T-helper 22 cell (primary cell): ENCODE data around the gene TENM3.
"Not testable (repeated sequence)": the region's sequence is repeated elsewhere in the genome, so short reads cannot be mapped to it uniquely, and the experiment has no call there.

Experiments used
- DNase-seq: peaks from one replicate; pipeline ENCODE4 v3.0.0-alpha.2; 2020; ENCODE audit warnings: low read depth

Gene TENM3

GRCh38 chr4:182228991-182229577, 14.1 kb upstream of the TENM3 start:
- no peak for DNase-seq

GRCh38 chr4:182230256-182230655, 12.9 kb upstream of the TENM3 start:
- DNase-seq = no peak

DNA sequence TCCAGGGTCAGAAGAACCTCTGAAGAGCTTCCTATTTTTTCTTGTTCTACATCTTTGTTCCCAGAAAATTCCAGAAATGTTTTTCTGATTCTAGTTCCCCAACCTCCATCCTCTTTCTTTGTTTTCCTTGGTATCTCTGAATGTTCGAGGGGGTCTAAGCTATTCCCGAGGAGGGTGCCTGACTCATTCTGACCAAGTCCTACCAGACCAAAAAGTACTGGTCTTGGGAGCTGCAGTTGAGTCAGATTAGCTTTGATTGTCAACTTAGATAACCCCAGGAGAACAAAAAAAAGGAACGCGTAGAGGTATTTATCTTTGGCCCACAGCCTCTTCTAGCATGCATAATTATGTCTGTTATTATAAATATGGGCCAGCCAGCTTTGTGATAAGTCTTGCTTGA, 12.1 kb upstream of the TENM3 start:
- DNase-seq = no peak

- no peak for DNase-seq
Measured at GRCh38 chr4:182231496-182231895, 11.7 kb upstream of the TENM3 start.

DNA sequence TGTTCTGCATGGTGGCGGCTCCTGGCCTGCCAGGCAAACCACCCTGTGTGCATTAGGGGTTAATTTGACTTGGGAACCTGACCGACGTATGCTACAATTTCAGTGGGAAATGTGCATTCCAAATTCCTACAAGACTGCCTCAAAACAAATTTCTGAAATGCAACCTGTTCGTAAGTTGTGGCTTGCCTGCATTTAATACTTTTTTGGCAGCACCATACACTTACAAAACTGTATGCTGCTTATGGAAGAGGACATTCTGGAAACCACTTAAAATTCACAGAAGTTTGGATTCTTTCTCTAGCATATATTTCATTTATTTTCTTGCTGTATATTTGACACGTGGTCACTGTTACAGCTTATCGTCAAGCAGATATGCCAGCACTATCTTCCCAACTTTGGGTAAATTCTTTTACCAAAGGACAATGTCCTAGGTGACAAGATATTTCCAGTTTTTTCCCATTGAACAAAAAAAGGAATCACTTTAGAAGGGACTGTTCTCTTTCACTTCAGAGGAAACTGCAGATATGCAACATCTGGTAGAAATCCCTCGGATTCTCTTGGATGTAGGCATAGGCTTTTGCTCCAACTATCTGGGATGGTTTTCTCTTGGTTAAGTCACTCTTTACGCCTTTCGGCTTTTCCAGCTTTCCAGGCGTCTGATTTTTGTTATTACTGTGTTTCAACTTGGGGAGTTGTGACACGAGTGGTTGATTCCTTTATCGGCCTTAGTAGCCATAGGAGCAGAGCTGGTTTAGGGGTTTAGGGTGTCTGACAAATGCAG, 9.7 kb upstream of the TENM3 start:
- no peak for DNase-seq

GRCh38 chr4:182235021-182235795, 8.0 kb upstream of the TENM3 start:
- no peak for DNase-seq

- no peak for DNase-seq
Measured at GRCh38 chr4:182236186-182236585, 7.0 kb upstream of the TENM3 start.

GRCh38 chr4:182237010-182237409, 6.2 kb upstream of the TENM3 start:
- DNase-seq = not testable (repeated sequence)

GRCh38 chr4:182238355-182238931, 4.8 kb upstream of the TENM3 start:
- no peak for DNase-seq

GRCh38 chr4:182240161-182241130, 2.8 kb upstream of the TENM3 start:
- DNase-seq = no peak

GRCh38 chr4:182242260-182242659, 942 bp upstream of the TENM3 start:
- DNase-seq = not testable (repeated sequence)

GRCh38 chr4:182242787-182243186, 415 bp upstream of the TENM3 start:
- DNase-seq = no peak

GRCh38 chr4:182245041-182245440, 1.8 kb downstream of the TENM3 start:
- no peak for DNase-seq

- DNase-seq = no peak
Measured at GRCh38 chr4:182245541-182246215, 2.5 kb downstream of the TENM3 start.

DNA sequence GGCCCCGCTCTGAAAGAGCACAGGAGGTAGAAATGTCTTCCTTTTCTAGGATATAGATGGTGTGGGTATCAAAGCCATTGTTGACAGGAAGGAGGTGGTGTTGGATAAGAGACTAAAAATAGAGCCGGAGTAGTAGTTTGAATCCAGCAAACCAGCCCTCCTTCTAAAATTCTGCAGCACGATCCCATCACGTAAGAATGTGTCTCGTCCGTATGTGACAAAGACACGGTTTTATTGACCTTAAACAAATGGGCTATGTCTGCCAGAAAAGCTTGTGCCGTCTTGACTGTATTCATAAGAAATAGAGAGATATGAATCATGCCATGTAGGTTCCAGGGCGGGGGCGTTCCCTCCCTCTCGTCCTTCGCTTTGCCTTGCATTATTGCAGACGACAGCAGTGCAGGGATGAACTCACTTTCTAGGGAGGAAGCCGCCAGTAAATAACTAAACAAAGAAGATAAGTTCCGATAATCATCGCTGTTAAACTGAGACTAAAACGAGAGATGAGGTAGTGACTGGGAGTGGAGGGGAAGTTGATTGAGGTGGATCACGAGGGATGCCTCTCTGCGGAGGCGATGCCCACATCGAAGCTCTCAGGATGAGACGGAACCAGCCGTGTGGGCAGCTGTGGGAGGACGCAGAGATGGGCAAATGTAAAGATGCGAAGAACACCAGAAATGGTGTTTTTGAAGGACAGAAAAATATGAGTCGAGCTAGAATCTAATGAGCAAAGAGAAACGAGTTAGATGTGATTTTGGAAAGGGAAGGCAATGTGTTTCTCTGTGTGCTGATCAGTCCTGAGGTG, 3.4 kb downstream of the TENM3 start:
- DNase-seq = no peak

GRCh38 chr4:182248295-182248694, 5.1 kb downstream of the TENM3 start:
- no peak for DNase-seq

- no peak for DNase-seq
Measured at GRCh38 chr4:182250446-182250845, 7.2 kb downstream of the TENM3 start.

GRCh38 chr4:182251116-182251515, 7.9 kb downstream of the TENM3 start:
- DNase-seq = no peak

GRCh38 chr4:182252220-182252619, 9.0 kb downstream of the TENM3 start:
- no peak for DNase-seq
